ENCODE results near the gene ADCY2.

GRCh38 chr5:7753181-7753580 lies 357.2 kb downstream of the ADCY2 start:
- TF ChIP-seq POLR2A (IDR thresholded peaks at IDR 0.05) (no peak), CTCF (IDR thresholded peaks at IDR 0.05) (no peak), POLR2AphosphoS5 (IDR thresholded peaks at IDR 0.05; ENCODE audit: insufficient read depth in 1 of 2, low read depth in 1 of 2) (no peak)
